Panc1 (cell line): ENCODE results near the gene PLA2G2E. TPM values are rescaled to one million over a fixed set of nuclear protein-coding genes. Genes with fewer than 3 reads are reported as not detected.
A peak's percentile ranks its signal among the peaks of the same experiment; 100 is the strongest.

Experiments
- ATAC-seq: fragments of 200-7000 bp; cut with Tn5 transposase; 2 replicates; pipeline ENCODE4 v1.9.1; 2020; ENCODE audit warnings: mild to moderate bottlenecking, moderate library complexity
- BruUV-seq: library from RNA; stranded (reverse); fragments of 400-500 nt; replicated peaks from 2 replicates; lab custom pipeline; 2021; lab: Mats Ljungman, UMichigan
- CTCF ChIA-PET: fragments of 300-600 bp; sonication (Branson Sonifier 250); formaldehyde crosslinking; loops from one replicate; lab custom pipeline; 2022; ENCODE audit warnings: antibody characterized with exemption; lab: Charles Lee
- POLR2A ChIA-PET: fragments of 300-600 bp; sonication (Branson Sonifier 250); formaldehyde crosslinking; loops from one replicate; lab custom pipeline; 2022; ENCODE audit warnings: antibody characterized with exemption; lab: Charles Lee
- DNase-seq: peaks from one replicate; pipeline ENCODE4 v3.0.0-alpha.2; 2010; ENCODE audit warnings: low read depth, low spot score
- H3K27ac ChIP-seq: 2 replicates; pipeline ENCODE4 v1.5.1; 2011; ENCODE audit warnings: mild to moderate bottlenecking, low read length, inconsistent platforms
- H3K27me3 ChIP-seq: fragments of 200-500 bp; sonication (Bioruptor generic); 2 replicates; pipeline ENCODE4 v1.6.0; 2014; ENCODE audit warnings: low read length, inconsistent platforms; ENCODE audit not compliant: control insufficient read depth, insufficient read depth
- H3K36me3 ChIP-seq: fragments of 200-500 bp; sonication (Bioruptor generic); 2 replicates; pipeline ENCODE4 v1.5.1; 2014; ENCODE audit warnings: inconsistent platforms, mild to moderate bottlenecking, low read length, moderate library complexity; ENCODE audit not compliant: control insufficient read depth, insufficient read depth
- H3K4me1 ChIP-seq: 2 replicates; pipeline ENCODE4 v1.5.1; 2011; ENCODE audit warnings: inconsistent platforms, mild to moderate bottlenecking, low read length, moderate library complexity; ENCODE audit not compliant: control insufficient read depth, insufficient read depth
- H3K4me3 ChIP-seq, 2 experiments: 2 replicates each; pipeline ENCODE4 v1.5.1; 2011 to 2012; ENCODE audit warnings: low read depth in 2 of 2, low read length in 2 of 2, mild to moderate bottlenecking in 2 of 2, inconsistent platforms in 1 of 2, moderate library complexity in 1 of 2
- H3K9me3 ChIP-seq: fragments of 200-500 bp; sonication (Bioruptor generic); 2 replicates; pipeline ENCODE4 v1.5.1; 2014; ENCODE audit warnings: low read depth, mild to moderate bottlenecking, inconsistent platforms, low read length, moderate library complexity; ENCODE audit not compliant: control insufficient read depth, insufficient read depth
- CTCF ChIP-seq: fragments of 450-650 bp; IDR thresholded peaks from 2 replicates; pipeline ENCODE4 v1.5.1; 2017; ENCODE audit warnings: mild to moderate bottlenecking
- POLR2AphosphoS5 ChIP-seq: IDR thresholded peaks from 2 replicates; pipeline ENCODE4 v1.6.1; 2012; ENCODE audit warnings: mild to moderate bottlenecking, low read depth, low read length, moderate library complexity
- REST ChIP-seq, 2 experiments: IDR thresholded peaks; 2 replicates each; pipeline ENCODE4 v1.6.1; 2011 to 2012; ENCODE audit warnings: low read depth in 2 of 2, control low read depth in 1 of 2, low read length in 1 of 2, mild to moderate bottlenecking in 1 of 2, moderate library complexity in 1 of 2; ENCODE audit not compliant: insufficient read depth in 1 of 2
- SIN3A ChIP-seq: IDR thresholded peaks from 2 replicates; pipeline ENCODE4 v1.6.1; 2012; ENCODE audit warnings: low read depth, mild to moderate bottlenecking, low read length, moderate library complexity, borderline replicate concordance; ENCODE audit not compliant: insufficient read depth
- TCF7L2 ChIP-seq: IDR thresholded peaks from 2 replicates; pipeline ENCODE4 v1.6.1; 2011; ENCODE audit warnings: mild to moderate bottlenecking, low read depth, low read length, inconsistent platforms
- in situ Hi-C: cut with HindIII; loops from 2 replicates; pipeline ENCODE4 v1.10.0; 2016; ENCODE audit warnings: low sequenced_read_pairs, low pct_unique_long_range_greater_than_20kb
- intact Hi-C: fragments of 100-400 bp; cut with micrococcal nuclease; formaldehyde crosslinking; loops from one replicate; pipeline ENCODE4 v1.10.0; 2022; ENCODE audit not compliant: unreplicated experiment
- total RNA-seq: library from RNA; stranded (reverse); gene quantifications from one replicate; pipeline ENCODE4 v1.2.1, GENCODE V29; 2021; ENCODE audit not compliant: unreplicated experiment

PLA2G2E gene
- total RNA-seq, 1 experiment from 2014 or later, result not detected

- Histone ChIP-seq H3K36me3 (no peaks in the 10 kb centered on the region), H3K9me3 (no peaks in the 10 kb centered on the region), H3K27ac (no peak overlapping the region), H3K4me1 (no peaks in the 10 kb centered on the region), H3K4me3 (no peak overlapping the region), H3K27me3 (no peaks in the 10 kb centered on the region)
- no peak for TF ChIP-seq POLR2AphosphoS5
- TF ChIP-seq CTCF, result peak; percentile 91
- intact Hi-C loops, result loop anchor here (2.0 to 5.0 kb wide), 3 partner anchors 235 to 574 kb away; no protein-coding TSS in a partner anchor
- DNase-seq (peak; percentile 64), ATAC-seq (peak; percentile 84)
- in situ Hi-C loops, result no loop called here
- CTCF ChIA-PET, result interaction anchor here (0.9 to 1.2 kb wide), 3 partner anchors 56 to 233 kb away, joined by 3 to 4 read pairs (median 3); no protein-coding TSS in a partner anchor
- BruUV-seq, result no TSS peak
- POLR2A ChIA-PET, result no interaction called here
Observed at GRCh38 chr1:19918057-19918456, 5.4 kb downstream of the PLA2G2E start.

GRCh38 chr1:19910650-19911049 is 12.8 kb downstream of the PLA2G2E start:
- TF ChIP-seq SIN3A (no peak), REST (IDR thresholded peaks at IDR 0.05; ENCODE audit: insufficient read depth in 1 of 2, low read depth in 2 of 2, low read length in 1 of 2) (no peak), POLR2AphosphoS5 (no peak), CTCF (no peak), TCF7L2 (no peak)
- ChIA-PET CTCF (interaction anchor here (0.5 kb wide), 1 partner anchor 537 kb away, joined by 7 read pairs; no protein-coding TSS in a partner anchor), POLR2A (no interaction called here)
- Histone ChIP-seq H3K27me3 (no peaks in the 10 kb centered on the region), H3K4me3 (no peak overlapping the region), H3K36me3 (peaks cover 11% of the 10 kb centered on the region; the same call in 1 of the 2 replicates), H3K4me1 (no peaks in the 10 kb centered on the region), H3K9me3 (no peaks in the 10 kb centered on the region), H3K27ac (no peak overlapping the region)
- in situ Hi-C loops, result no loop called here
- DNase-seq, result no peak
- intact Hi-C loops, result no loop called here
- BruUV-seq, result no TSS peak
- ATAC-seq, result no peak
